Smooth muscle cell of the brain vasculature (primary cell): ENCODE measurements around the gene KCNC4.

Experiments
- DNase-seq: peaks from one replicate; pipeline ENCODE4 v3.0.0-alpha.2; 2012; ENCODE audit warnings: low read depth, low spot score

Gene KCNC4

GRCh38 chr1:110254604-110255391 is 44.7 kb downstream of the KCNC4 start:
- no peak for DNase-seq

- no peak for DNase-seq
These were observed 45.3 kb downstream of the KCNC4 start for GRCh38 chr1:110255392-110255787.

DNA sequence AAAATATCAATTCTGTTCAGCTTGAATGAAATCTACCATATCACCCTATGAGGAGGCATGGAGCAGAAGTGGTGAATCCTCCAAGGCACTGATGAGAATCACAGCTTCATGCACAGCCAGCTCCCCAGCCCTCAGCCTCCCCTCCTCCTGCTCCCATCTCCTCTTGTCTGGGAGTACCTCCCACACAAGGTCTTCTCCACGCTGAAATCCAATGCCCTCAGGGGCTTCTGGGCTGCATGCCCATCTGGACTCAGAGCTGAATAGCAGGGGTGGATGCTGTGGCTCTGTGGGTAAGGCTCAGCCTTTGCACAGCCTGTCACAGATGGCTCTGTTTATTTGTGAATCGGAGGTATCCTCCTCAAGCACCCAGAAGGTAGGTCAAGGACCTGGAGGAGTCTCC is 48.6 kb downstream of the KCNC4 start:
- DNase-seq = no peak

- no peak for DNase-seq
These were observed 49.7 kb downstream of the KCNC4 start for GRCh38 chr1:110259770-110260169.
